HG02885 (cell line): ENCODE data around the gene MGMT.

ENCODE experiments used
- ATAC-seq: cut with Tn5 transposase; IDR thresholded peaks from one replicate; pipeline ENCODE4 v1.9.1; 2021; ENCODE audit warnings: mild to moderate bottlenecking; ENCODE audit not compliant: unreplicated experiment, poor library complexity

MGMT gene

GRCh38 chr10:129764901-129765663, 298.0 kb downstream of the MGMT start:
- no peak for ATAC-seq

GRCh38 chr10:129765664-129766550, 298.9 kb downstream of the MGMT start:
- ATAC-seq = no peak

GRCh38 chr10:129766611-129767550, 299.8 kb downstream of the MGMT start:
- no peak for ATAC-seq

DNA sequence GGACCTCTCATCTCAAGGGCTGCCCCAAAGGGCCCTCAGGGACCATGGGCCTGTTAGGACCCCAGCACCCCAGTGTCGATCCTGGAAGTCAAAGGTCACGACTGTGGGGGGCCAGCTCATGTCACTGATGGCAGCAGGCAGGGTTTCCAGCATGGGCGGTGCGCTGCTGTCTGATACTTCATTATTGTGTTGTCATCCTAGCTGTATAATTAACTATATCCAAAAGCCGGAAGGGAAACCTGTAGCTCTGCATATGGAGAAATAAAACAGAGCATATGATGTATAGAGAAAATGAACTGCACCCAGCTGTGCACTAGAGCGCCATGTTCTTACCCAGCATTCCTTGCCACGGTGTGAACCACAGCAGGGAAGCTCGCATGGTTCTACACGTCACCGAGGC, 300.7 kb downstream of the MGMT start:
- no peak for ATAC-seq

- ATAC-seq = no peak
Measured at GRCh38 chr10:129768437-129769355, 301.7 kb downstream of the MGMT start.

DNA sequence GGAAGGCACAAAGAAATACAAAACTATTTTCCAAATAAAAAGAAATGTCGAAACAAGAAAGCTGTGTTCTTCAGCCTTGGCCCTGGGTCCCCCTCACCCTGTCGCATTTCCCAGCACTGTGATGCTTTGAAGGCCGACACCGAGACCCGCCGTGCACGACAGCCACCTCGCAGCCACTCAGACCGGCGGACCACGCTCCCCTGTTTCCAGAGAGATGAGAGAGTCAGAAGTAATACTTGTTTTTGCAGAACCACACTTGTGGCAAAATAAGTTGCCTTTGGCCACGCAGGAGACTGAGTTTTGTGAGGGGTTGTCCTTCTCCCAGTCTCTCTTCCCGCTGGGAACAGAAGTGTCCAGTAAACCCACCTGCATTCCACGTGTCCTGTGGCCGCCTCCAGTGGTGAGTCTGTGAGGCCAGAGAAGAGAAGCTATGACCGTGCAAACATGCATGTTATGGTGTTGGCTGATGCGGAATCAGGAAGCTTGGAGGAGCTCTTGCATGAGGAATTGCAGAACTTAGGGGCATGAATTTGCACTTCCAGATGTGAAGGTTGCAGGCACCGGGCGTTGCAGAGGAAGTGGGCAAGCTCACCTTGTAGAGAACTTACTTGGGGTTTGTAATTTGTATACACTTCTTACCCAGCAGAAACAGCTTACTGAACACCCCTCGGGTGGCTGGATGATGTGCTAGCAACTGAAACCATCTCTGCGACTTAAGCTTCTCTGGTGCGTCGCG, 302.5 kb downstream of the MGMT start:
- ATAC-seq = no peak

DNA sequence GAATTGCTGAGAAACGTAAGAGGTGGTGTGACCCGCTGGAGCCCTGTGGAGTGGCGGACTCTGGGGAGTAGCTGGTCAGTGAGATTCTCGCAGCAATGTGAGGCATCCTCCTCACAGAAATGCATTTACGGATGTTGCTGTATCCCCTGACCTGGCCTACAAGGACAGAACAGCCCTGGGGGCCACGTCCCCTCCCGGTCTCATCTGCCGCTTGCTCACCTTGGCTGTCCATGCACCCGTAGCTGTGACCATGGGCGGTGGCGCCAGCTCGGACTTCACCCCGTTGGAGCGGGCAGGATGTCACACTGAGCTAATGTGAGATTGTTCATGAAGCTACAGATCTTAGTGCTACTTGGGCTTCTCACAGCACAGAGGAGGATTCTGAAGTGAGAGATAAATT, 303.2 kb downstream of the MGMT start:
- no peak for ATAC-seq

DNA sequence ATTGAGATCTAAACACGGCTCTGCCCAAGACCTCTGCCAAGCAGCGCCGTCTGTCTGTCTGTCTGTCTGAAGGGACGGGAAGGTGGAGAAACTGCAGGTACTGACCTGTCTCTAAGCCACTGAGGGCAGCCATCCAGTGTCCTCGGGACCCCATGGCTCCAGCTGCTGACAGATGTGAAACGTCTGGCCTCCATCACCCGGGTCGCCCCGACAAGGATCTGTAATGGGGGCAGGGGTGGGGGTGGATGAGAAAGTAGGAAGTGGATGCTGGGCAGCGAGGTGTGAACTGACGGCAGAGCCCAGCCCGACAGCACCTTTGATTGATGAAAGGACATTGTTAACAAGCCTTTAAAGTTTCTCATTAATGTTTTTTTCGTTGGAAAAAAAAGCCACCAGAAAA, 304.0 kb downstream of the MGMT start:
- no peak for ATAC-seq

DNA sequence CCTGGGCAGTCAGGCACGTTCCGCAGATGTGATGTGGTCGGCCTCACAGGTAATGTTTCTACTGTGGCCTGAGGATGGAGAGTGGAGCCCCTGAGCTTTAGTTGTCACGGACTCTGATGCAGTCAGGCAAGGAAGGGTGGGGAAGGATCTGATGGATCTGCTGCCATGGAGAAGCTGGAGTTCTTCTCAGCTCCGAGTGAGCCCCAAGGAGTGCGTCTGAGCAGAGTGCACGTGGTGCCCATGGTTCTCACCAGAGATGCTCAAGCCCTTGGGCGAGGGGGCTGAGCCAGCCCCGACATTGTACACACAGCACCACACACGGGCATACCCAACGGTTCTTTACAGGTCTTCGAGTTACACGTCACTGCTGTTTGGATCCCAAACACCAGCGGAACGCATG, 304.5 kb downstream of the MGMT start:
- no peak for ATAC-seq

- ATAC-seq = no peak
Measured at GRCh38 chr10:129771991-129772431, 305.0 kb downstream of the MGMT start.

- no peak for ATAC-seq
Measured at GRCh38 chr10:129772468-129773358, 305.7 kb downstream of the MGMT start.

DNA sequence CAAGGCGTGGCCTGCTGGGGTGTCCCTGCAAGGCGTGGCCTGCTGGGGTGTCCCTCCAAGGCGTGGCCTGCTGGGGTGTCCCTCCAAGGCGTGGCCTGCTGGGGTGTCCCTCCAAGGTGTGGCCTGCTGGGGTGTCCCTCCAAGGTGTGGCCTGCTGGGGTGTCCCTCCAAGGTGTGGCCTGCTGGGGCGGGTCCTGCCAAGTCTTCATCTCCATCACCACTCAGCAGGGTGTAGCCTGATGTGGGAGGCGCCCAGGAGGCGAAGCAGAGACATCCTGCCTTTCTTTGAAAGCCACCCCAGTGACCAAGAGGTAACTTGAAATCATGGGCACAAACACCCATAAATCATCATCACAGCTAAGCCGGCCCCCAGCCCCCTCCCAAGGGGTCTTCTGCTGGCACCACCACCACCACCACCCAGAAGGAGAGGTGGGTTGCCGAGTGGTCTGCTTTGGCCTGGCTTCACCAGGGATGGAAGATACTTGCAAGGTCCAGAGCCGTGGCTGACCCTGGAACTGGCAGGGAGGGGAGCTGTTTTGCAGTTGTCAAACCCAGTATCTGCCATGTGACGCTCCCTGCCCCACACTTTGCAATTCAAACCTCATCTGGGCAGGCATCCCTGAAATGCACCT, 306.4 kb downstream of the MGMT start:
- ATAC-seq = no peak

GRCh38 chr10:129774082-129774735, 307.2 kb downstream of the MGMT start:
- no peak for ATAC-seq

GRCh38 chr10:129774736-129775401, 307.8 kb downstream of the MGMT start:
- no peak for ATAC-seq

DNA sequence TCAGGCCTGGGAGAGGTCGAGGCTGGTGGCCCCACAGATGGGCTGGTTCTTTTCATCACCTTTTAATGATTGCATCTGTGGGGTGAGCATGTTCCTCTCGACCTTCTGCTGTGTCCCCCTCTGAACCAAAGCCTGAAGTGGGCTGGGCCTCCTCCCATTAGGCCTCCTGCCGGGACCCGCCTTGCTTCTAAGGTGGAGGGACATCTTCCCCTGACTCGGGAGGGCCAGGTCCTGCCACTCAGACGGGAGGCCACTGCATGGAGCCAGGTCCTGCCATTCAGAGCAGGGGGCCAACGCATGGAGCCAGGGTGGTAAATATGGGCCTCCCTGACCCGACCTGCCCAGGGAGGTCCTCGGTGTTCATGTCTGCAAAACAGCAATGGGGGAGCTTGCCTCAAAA, 308.6 kb downstream of the MGMT start:
- no peak for ATAC-seq

- no peak for ATAC-seq
Measured at GRCh38 chr10:129777687-129778086, 310.6 kb downstream of the MGMT start.
